ENCODE results near the gene ZNF554. TPM values are rescaled to one million over a fixed set of nuclear protein-coding genes. Genes with fewer than 3 reads are reported as not detected.
"Not testable (repeated sequence)": the region's sequence is repeated elsewhere in the genome, so short reads cannot be mapped to it uniquely, and the experiment has no call there.

ZNF554 gene
- total RNA-seq, 1 donor = 1.8 TPM

- Histone ChIP-seq H3K9me3 (ENCODE audit: low read depth, low read length) (no peaks in the 10 kb centered on the region), H3K4me1 (ENCODE audit: insufficient read depth, low read length) (peaks cover 50% of the 10 kb centered on the region), H3K27me3 (ENCODE audit: insufficient read depth, low read length) (no peaks in the 10 kb centered on the region), H3K4me3 (ENCODE audit: low read length) (peak within 1 kb of the TSS; percentile 71)
Observed at GRCh38 chr19:2785244-2785997, 34.2 kb upstream of the ZNF554 start, which contains the start of gene THOP1. TSS of gene THOP1 (plus strand) at chr19:2785503. CDS start at chr19:2785663, 160 bp downstream.

GRCh38 chr19:2787115-2787514 is 32.6 kb upstream of the ZNF554 start:
- Histone ChIP-seq H3K4me1 (ENCODE audit: insufficient read depth, low read length) (peaks cover 37% of the 10 kb centered on the region), H3K4me3 (ENCODE audit: low read length) (no peak overlapping the region), H3K9me3 (ENCODE audit: low read depth, low read length) (no peaks in the 10 kb centered on the region), H3K27me3 (ENCODE audit: insufficient read depth, low read length) (no peaks in the 10 kb centered on the region)

GRCh38 chr19:2788237-2788636 is 31.4 kb upstream of the ZNF554 start:
- Histone ChIP-seq H3K4me1 (ENCODE audit: insufficient read depth, low read length) (peaks cover 29% of the 10 kb centered on the region), H3K27me3 (ENCODE audit: insufficient read depth, low read length) (no peaks in the 10 kb centered on the region), H3K4me3 (ENCODE audit: low read length) (no peak overlapping the region), H3K9me3 (ENCODE audit: low read depth, low read length) (no peaks in the 10 kb centered on the region)

GRCh38 chr19:2790194-2790556 is 29.5 kb upstream of the ZNF554 start:
- no peaks in the 10 kb centered on the region for H3K9me3 ChIP-seq (ENCODE audit: low read depth, low read length)
- H3K4me1 ChIP-seq (ENCODE audit: insufficient read depth, low read length) = peaks cover 11% of the 10 kb centered on the region
- no peaks in the 10 kb centered on the region for H3K27me3 ChIP-seq (ENCODE audit: insufficient read depth, low read length)
- H3K4me3 ChIP-seq (ENCODE audit: low read length) = no peak overlapping the region

GRCh38 chr19:2790557-2791271 is 29.0 kb upstream of the ZNF554 start:
- no peaks in the 10 kb centered on the region for H3K9me3 ChIP-seq (ENCODE audit: low read depth, low read length)
- no peaks in the 10 kb centered on the region for H3K27me3 ChIP-seq (ENCODE audit: insufficient read depth, low read length)
- no peak overlapping the region for H3K4me3 ChIP-seq (ENCODE audit: low read length)
- peaks cover 9% of the 10 kb centered on the region for H3K4me1 ChIP-seq (ENCODE audit: insufficient read depth, low read length)

GRCh38 chr19:2791440-2791839 is 28.2 kb upstream of the ZNF554 start:
- H3K4me3 ChIP-seq (ENCODE audit: low read length) = no peak overlapping the region
- peaks cover 2% of the 10 kb centered on the region for H3K4me1 ChIP-seq (ENCODE audit: insufficient read depth, low read length)
- no peaks in the 10 kb centered on the region for H3K27me3 ChIP-seq (ENCODE audit: insufficient read depth, low read length)
- no peaks in the 10 kb centered on the region for H3K9me3 ChIP-seq (ENCODE audit: low read depth, low read length)

GRCh38 chr19:2791876-2792275 is 27.8 kb upstream of the ZNF554 start:
- Histone ChIP-seq H3K9me3 (ENCODE audit: low read depth, low read length) (no peaks in the 10 kb centered on the region), H3K4me1 (ENCODE audit: insufficient read depth, low read length) (no peaks in the 10 kb centered on the region), H3K4me3 (ENCODE audit: low read length) (no peak overlapping the region), H3K27me3 (ENCODE audit: insufficient read depth, low read length) (no peaks in the 10 kb centered on the region)

GRCh38 chr19:2792666-2793065 is 27.0 kb upstream of the ZNF554 start:
- not testable (repeated sequence) for H3K4me1 ChIP-seq (ENCODE audit: insufficient read depth, low read length); H3K9me3 ChIP-seq (ENCODE audit: low read depth, low read length); H3K27me3 ChIP-seq (ENCODE audit: insufficient read depth, low read length); H3K4me3 ChIP-seq (ENCODE audit: low read length)

GRCh38 chr19:2793126-2793525 is 26.5 kb upstream of the ZNF554 start:
- Histone ChIP-seq H3K27me3 (ENCODE audit: insufficient read depth, low read length) (no peaks in the 10 kb centered on the region), H3K4me1 (ENCODE audit: insufficient read depth, low read length) (no peaks in the 10 kb centered on the region), H3K4me3 (ENCODE audit: low read length) (no peak overlapping the region), H3K9me3 (ENCODE audit: low read depth, low read length) (no peaks in the 10 kb centered on the region)

GRCh38 chr19:2793577-2793976 is 26.1 kb upstream of the ZNF554 start:
- Histone ChIP-seq H3K4me1 (ENCODE audit: insufficient read depth, low read length) (no peaks in the 10 kb centered on the region), H3K4me3 (ENCODE audit: low read length) (no peak overlapping the region), H3K9me3 (ENCODE audit: low read depth, low read length) (no peaks in the 10 kb centered on the region), H3K27me3 (ENCODE audit: insufficient read depth, low read length) (no peaks in the 10 kb centered on the region)

- Histone ChIP-seq H3K9me3 (ENCODE audit: low read depth, low read length) (no peaks in the 10 kb centered on the region), H3K4me1 (ENCODE audit: insufficient read depth, low read length) (no peaks in the 10 kb centered on the region), H3K27me3 (ENCODE audit: insufficient read depth, low read length) (no peaks in the 10 kb centered on the region), H3K4me3 (ENCODE audit: low read length) (no peak overlapping the region)
Observed at GRCh38 chr19:2795827-2796658, 23.6 kb upstream of the ZNF554 start.

GRCh38 chr19:2796659-2797266 is 22.9 kb upstream of the ZNF554 start:
- no peak overlapping the region for H3K4me3 ChIP-seq (ENCODE audit: low read length)

GRCh38 chr19:2797280-2797679 is 22.4 kb upstream of the ZNF554 start:
- Histone ChIP-seq H3K4me3 (ENCODE audit: low read length) (no peak overlapping the region), H3K4me1 (ENCODE audit: insufficient read depth, low read length) (no peaks in the 10 kb centered on the region), H3K27me3 (ENCODE audit: insufficient read depth, low read length) (no peaks in the 10 kb centered on the region)

More at GRCh38 chr19:2796659-2797266, 22.9 kb upstream of the ZNF554 start:
- Histone ChIP-seq H3K27me3 (ENCODE audit: insufficient read depth, low read length) (no peaks in the 10 kb centered on the region), H3K9me3 (ENCODE audit: low read depth, low read length) (no peaks in the 10 kb centered on the region), H3K4me1 (ENCODE audit: insufficient read depth, low read length) (no peaks in the 10 kb centered on the region)

GRCh38 chr19:2798158-2798685 is 21.4 kb upstream of the ZNF554 start:
- no peaks in the 10 kb centered on the region for H3K4me1 ChIP-seq (ENCODE audit: insufficient read depth, low read length)
- H3K9me3 ChIP-seq (ENCODE audit: low read depth, low read length) = no peaks in the 10 kb centered on the region
- no peak overlapping the region for H3K4me3 ChIP-seq (ENCODE audit: low read length)
- no peaks in the 10 kb centered on the region for H3K27me3 ChIP-seq (ENCODE audit: insufficient read depth, low read length)

More at GRCh38 chr19:2797280-2797679, 22.4 kb upstream of the ZNF554 start:
- no peaks in the 10 kb centered on the region for H3K9me3 ChIP-seq (ENCODE audit: low read depth, low read length)

All from mononuclear cell (primary cell).